PC-3 (cell line): ENCODE measurements around the gene FAM53B. TPM values are rescaled to one million over a fixed set of nuclear protein-coding genes. Genes with fewer than 3 reads are reported as not detected.

Source experiments
- ATAC-seq: fragments of 200-7000 bp; cut with Tn5 transposase; 2 replicates; pipeline ENCODE4 v1.9.1; 2020; ENCODE audit warnings: mild to moderate bottlenecking, moderate library complexity
- BruUV-seq: library from RNA; stranded (reverse); fragments of 400-500 nt; replicated peaks from 2 replicates; lab custom pipeline; 2021; lab: Mats Ljungman, UMichigan
- CTCF ChIA-PET: fragments of 300-600 bp; sonication (Branson Sonifier 250); formaldehyde crosslinking; loops from one replicate; lab custom pipeline; 2022; ENCODE audit warnings: antibody characterized with exemption; lab: Charles Lee
- POLR2A ChIA-PET: fragments of 300-600 bp; sonication (Branson Sonifier 250); formaldehyde crosslinking; loops from one replicate; lab custom pipeline; 2022; ENCODE audit warnings: antibody characterized with exemption; ENCODE audit not compliant: unreplicated experiment; lab: Charles Lee
- DNase-seq: peaks from one replicate; pipeline ENCODE4 v3.0.0-alpha.2; 2015
- H2AFZ ChIP-seq: fragments of 300-600 bp; sonication (generic); 2 replicates; pipeline ENCODE4 v1.6.0; 2016; ENCODE audit warnings: antibody characterized with exemption, low read length
- H3F3A ChIP-seq: fragments of 300-600 bp; sonication (generic); one replicate; pipeline ENCODE4 v1.6.0; 2017; ENCODE audit warnings: antibody characterized with exemption, low read length, control low read depth, mild to moderate bottlenecking; ENCODE audit not compliant: unreplicated experiment
- H3K27ac ChIP-seq: fragments of 300-600 bp; sonication (generic); 2 replicates; pipeline ENCODE4 v1.5.1; 2016; ENCODE audit warnings: mild to moderate bottlenecking, low read length
- H3K27me3 ChIP-seq: fragments of 300-600 bp; sonication (generic); 2 replicates; pipeline ENCODE4 v1.6.1; 2016; ENCODE audit warnings: low read length, mixed read lengths
- H3K36me3 ChIP-seq: fragments of 300-600 bp; sonication (generic); 2 replicates; pipeline ENCODE4 v1.6.1; 2016; ENCODE audit warnings: low read depth, mixed run types, low read length, mixed read lengths
- H3K4me1 ChIP-seq: fragments of 300-600 bp; sonication (generic); 2 replicates; pipeline ENCODE4 v1.5.1; 2016; ENCODE audit warnings: low read length; ENCODE audit not compliant: insufficient read depth
- H3K4me2 ChIP-seq: fragments of 300-600 bp; sonication (generic); 2 replicates; pipeline ENCODE4 v1.6.0; 2016; ENCODE audit warnings: low read length
- H3K4me3 ChIP-seq: fragments of 300-600 bp; sonication (generic); 2 replicates; pipeline ENCODE4 v1.5.1; 2016; ENCODE audit warnings: mild to moderate bottlenecking, low read length, mixed read lengths
- H3K79me2 ChIP-seq: fragments of 300-600 bp; sonication (generic); 2 replicates; pipeline ENCODE4 v1.6.1; 2017; ENCODE audit warnings: low read length, mixed read lengths
- H3K9ac ChIP-seq: fragments of 300-600 bp; sonication (generic); 2 replicates; pipeline ENCODE4 v1.6.0; 2016; ENCODE audit warnings: mild to moderate bottlenecking, low read length
- H3K9me2 ChIP-seq: fragments of 300-600 bp; sonication (generic); replicated peaks from 2 replicates; pipeline ENCODE4 v1.6.1; 2016; ENCODE audit warnings: mixed run types, low read length, mixed read lengths
- H3K9me3 ChIP-seq: fragments of 300-600 bp; sonication (generic); 2 replicates; pipeline ENCODE4 v1.6.1; 2016; ENCODE audit warnings: low read length, mixed read lengths
- H4K20me1 ChIP-seq: fragments of 300-600 bp; sonication (generic); 2 replicates; pipeline ENCODE4 v1.6.1; 2016; ENCODE audit warnings: low read length, mixed read lengths
- CTCF ChIP-seq: fragments of 300-600 bp; sonication (generic); conservative IDR thresholded peaks from 2 replicates; pipeline ENCODE4 v1.5.1; 2017; ENCODE audit warnings: antibody characterized with exemption, low read depth, mild to moderate bottlenecking, low read length
- EZH2 ChIP-seq: fragments of 300-600 bp; sonication (generic); IDR thresholded peaks from one replicate; pipeline ENCODE4 v1.6.1; 2017; ENCODE audit warnings: antibody characterized with exemption, mild to moderate bottlenecking, low read length; ENCODE audit not compliant: unreplicated experiment
- EZH2phosphoT487 ChIP-seq: fragments of 300-600 bp; sonication (generic); IDR thresholded peaks from 2 replicates; pipeline ENCODE4 v1.6.1; 2018; ENCODE audit warnings: mild to moderate bottlenecking, antibody characterized with exemption, low read length, borderline replicate concordance
- intact Hi-C: fragments of 100-400 bp; cut with micrococcal nuclease; formaldehyde crosslinking; loops from 2 replicates; pipeline ENCODE4 v1.9.0; 2023
- total RNA-seq: library from RNA; depleted of rRNA; stranded (reverse); fragments of >200 nt; gene quantifications from 2 replicates; pipeline ENCODE4 v1.2.3, GENCODE V29; 2014

The FAM53B gene
- total RNA-seq, 1 experiment from 2014 or later, result 19.4 TPM

- Histone ChIP-seq H3K4me2 (no peak overlapping the region), H2AFZ (no peak overlapping the region), H3K9me3 (no peaks in the 10 kb centered on the region), H3K36me3 (no peaks in the 10 kb centered on the region), H3K79me2 (no peaks in the 10 kb centered on the region), H4K20me1 (no peaks in the 10 kb centered on the region), H3K27me3 (no peaks in the 10 kb centered on the region), H3K4me3 (no peak overlapping the region), H3F3A (no peaks in the 10 kb centered on the region), H3K9me2 (no peaks in the 10 kb centered on the region), H3K9ac (no peak overlapping the region), H3K27ac (no peak overlapping the region), H3K4me1 (no peaks in the 10 kb centered on the region)
- ChIA-PET POLR2A (no interaction called here), CTCF (interaction anchor here (0.6 kb wide), 1 partner anchor 16 kb away, joined by 3 read pairs; no protein-coding TSS in a partner anchor)
- no peak for TF ChIP-seq EZH2phosphoT487
- no peak for TF ChIP-seq EZH2
- no peak for TF ChIP-seq CTCF
- intact Hi-C loops, result no loop called here
- DNase-seq (no peak), ATAC-seq (no peak)
- no TSS peak for BruUV-seq
These were observed 19.0 kb downstream of the FAM53B start for GRCh38 chr10:124725171-124725631.

GRCh38 chr10:124724279-124725027 lies 19.7 kb downstream of the FAM53B start:
- Histone ChIP-seq H2AFZ (no peak overlapping the region), H3K4me3 (no peak overlapping the region), H3K27ac (no peak overlapping the region), H3K4me1 (0 out of 2 replicates have a peak, but pooled peaks cover 2% of the 10 kb centered on the region), H3K9me3 (no peaks in the 10 kb centered on the region), H3K79me2 (no peaks in the 10 kb centered on the region), H4K20me1 (no peaks in the 10 kb centered on the region), H3K9ac (no peak overlapping the region), H3K27me3 (no peaks in the 10 kb centered on the region), H3F3A (no peaks in the 10 kb centered on the region), H3K9me2 (no peaks in the 10 kb centered on the region), H3K4me2 (no peak overlapping the region), H3K36me3 (no peaks in the 10 kb centered on the region)
- BruUV-seq, result no TSS peak
- TF ChIP-seq CTCF (no peak), EZH2phosphoT487 (no peak), EZH2 (no peak)
- POLR2A ChIA-PET, result no interaction called here
- intact Hi-C loops, result no loop called here
- ATAC-seq (no peak), DNase-seq (no peak)
- CTCF ChIA-PET, result no interaction called here

- intact Hi-C loops, result no loop called here
- no peak for ATAC-seq
- no TSS peak for BruUV-seq
These were observed 20.4 kb downstream of the FAM53B start for GRCh38 chr10:124723826-124724225.

More at GRCh38 chr10:124723826-124724225, 20.4 kb downstream of the FAM53B start:
- no peak overlapping the region for H2AFZ ChIP-seq
- H4K20me1 ChIP-seq, result no peaks in the 10 kb centered on the region
- H3K79me2 ChIP-seq, result 0 out of 2 replicates have a peak, but pooled peaks cover under 1% of the 10 kb centered on the region
- H3K9ac ChIP-seq, result no peak overlapping the region
- no peaks in the 10 kb centered on the region for H3F3A ChIP-seq
- DNase-seq, result no peak
- CTCF ChIA-PET, result no interaction called here
- POLR2A ChIA-PET, result no interaction called here
- peaks cover 7% of the 10 kb centered on the region for H3K4me1 ChIP-seq
- H3K9me2 ChIP-seq, result no peaks in the 10 kb centered on the region
- H3K36me3 ChIP-seq, result no peaks in the 10 kb centered on the region
- no peak overlapping the region for H3K4me3 ChIP-seq
- no peak overlapping the region for H3K4me2 ChIP-seq
- H3K27me3 ChIP-seq, result no peaks in the 10 kb centered on the region
- H3K27ac ChIP-seq, result no peak overlapping the region
- TF ChIP-seq EZH2phosphoT487 (no peak), EZH2 (no peak), CTCF (no peak)
- no peaks in the 10 kb centered on the region for H3K9me3 ChIP-seq
